H1 (cell line): ENCODE results near the gene C2orf42. TPM values are rescaled to one million over a fixed set of nuclear protein-coding genes. Genes with fewer than 3 reads are reported as not detected.
A peak's percentile ranks its signal among the peaks of the same experiment; 100 is the strongest.

Experiments
- BACH1 ChIP-seq: IDR thresholded peaks from 2 replicates; pipeline ENCODE4 v1.6.1; 2012; ENCODE audit warnings: low read length, improper control_type of control experiment
- CBX5 ChIP-seq: fragments of 300-800, 300-1000 bp; sonication (generic); IDR thresholded peaks from 2 replicates; pipeline ENCODE4 v1.7.1; 2016; ENCODE audit warnings: antibody characterized with exemption, low read length, low read depth
- CBX8 ChIP-seq: fragments of 300-800, 300-1000 bp; sonication (generic); IDR thresholded peaks from 2 replicates; pipeline ENCODE4 v1.7.1; 2016; ENCODE audit warnings: low read depth, low read length, borderline replicate concordance
- CREB1 ChIP-seq: IDR thresholded peaks from 2 replicates; pipeline ENCODE4 v1.6.1; 2012; ENCODE audit warnings: inconsistent platforms
- NANOG ChIP-seq: IDR thresholded peaks from 2 replicates; pipeline ENCODE4 v1.6.1; 2011; ENCODE audit warnings: low read length, low read depth, mild to moderate bottlenecking, inconsistent platforms; ENCODE audit not compliant: insufficient read depth, poor library complexity, severe bottlenecking
- NRF1 ChIP-seq: IDR thresholded peaks from 2 replicates; pipeline ENCODE4 v1.6.1; 2011; ENCODE audit warnings: mild to moderate bottlenecking, low read depth, low read length, improper control_type of control experiment
- POU5F1 ChIP-seq: IDR thresholded peaks from 2 replicates; pipeline ENCODE4 v1.6.1; 2011; ENCODE audit warnings: low read depth, mild to moderate bottlenecking, low read length, moderate library complexity
- RNF2 ChIP-seq: fragments of 200-900, 300-1000 bp; sonication (generic); IDR thresholded peaks from 2 replicates; pipeline ENCODE4 v1.7.1; 2016; ENCODE audit warnings: borderline replicate concordance, low read depth, mild to moderate bottlenecking, antibody characterized with exemption, low read length; ENCODE audit not compliant: poor library complexity, severe bottlenecking; ENCODE audit errors: missing control alignments
- TAF7 ChIP-seq: optimal IDR thresholded peaks from 2 replicates; pipeline ENCODE3; 2011; ENCODE audit warnings: low read depth, mild to moderate bottlenecking, inconsistent platforms, low read length, moderate library complexity, borderline replicate concordance
- TBP ChIP-seq: IDR thresholded peaks from 2 replicates; pipeline ENCODE4 v1.6.1; 2011; ENCODE audit warnings: low read depth, low read length, improper control_type of control experiment
- TCF12 ChIP-seq: IDR thresholded peaks from 2 replicates; pipeline ENCODE4 v1.6.1; 2011; ENCODE audit warnings: low read depth, mild to moderate bottlenecking, low read length
- YY1 ChIP-seq: IDR thresholded peaks from 2 replicates; pipeline ENCODE4 v1.6.1; 2011; ENCODE audit warnings: low read depth, mild to moderate bottlenecking, low read length
- polyA plus RNA-seq, 7 experiments: library from polyadenylated mRNA; depleted of rRNA in 3 of 7; stranded (reverse) in 5 of 7; unstranded in 2 of 7; fragments of >200 nt in 5 of 7; fragments of 200-250 nt in 2 of 7; gene quantifications; 1 replicate in 5 of 7; 2 replicates in 1 of 7; 4 replicates in 1 of 7; pipeline versions ENCODE4 v1.2.1 to v1.2.3, GENCODE V29; 2011 to 2013; ENCODE audit warnings: missing spikeins in 2 of 7, mixed read lengths in 2 of 7
- total RNA-seq: library from RNA; stranded (reverse); fragmentation: NEBNext Ultra II Directional; extraction: Animal tissue kit (Norgen Biotek cat#: 25700); gene quantifications from 2 replicates; pipeline ENCODE4 v1.2.1, GENCODE V29; 2021

C2orf42 gene
- total and polyA plus RNA-seq, 2 of the 8 experiments (the other 6 are each of a cell fraction or from before 2014, with no cell fraction given): 3.9 to 10.7 TPM

- peak; percentile 72; the same call in 1 of the 2 replicates for TF ChIP-seq YY1
- TF ChIP-seq NRF1: peak; percentile 86
- TF ChIP-seq TBP: peak; percentile 89
- peak; percentile 66 for TF ChIP-seq TAF7
- TF ChIP-seq BACH1: peak; percentile 59; the same call in 1 of the 2 replicates
- no peak for TF ChIP-seq POU5F1
- TF ChIP-seq CREB1: peak; percentile 99
- TF ChIP-seq RNF2: no peak
- no peak for TF ChIP-seq CBX8
- no peak for TF ChIP-seq NANOG
- no peak for TF ChIP-seq CBX5
- peak; percentile 59; the same call in 1 of the 2 replicates for TF ChIP-seq TCF12
Observed at GRCh38 chr2:70142590-70143313, 48.1 kb downstream of the C2orf42 start (continued).
